K562 (cell line): Measurements from ENCODE around the gene NT5DC2. TPM values are rescaled to one million over a fixed set of nuclear protein-coding genes. Genes with fewer than 3 reads are reported as not detected.

ENCODE experiments used
- CHD2 ChIP-seq: IDR thresholded peaks from 2 replicates; pipeline ENCODE4 v1.6.1; 2011; ENCODE audit warnings: low read depth, low read length
- CTCFL ChIP-seq: IDR thresholded peaks from 2 replicates; pipeline ENCODE4 v1.6.1; 2011; ENCODE audit warnings: borderline replicate concordance, low read depth, mild to moderate bottlenecking, moderate library complexity, low read length; ENCODE audit not compliant: insufficient read depth, poor library complexity, severe bottlenecking
- ELK1 ChIP-seq: sonication (generic); formaldehyde crosslinking; IDR thresholded peaks from 2 replicates; pipeline ENCODE4 v1.8.1; 2022; ENCODE audit warnings: missing genetic modification reagents
- FIP1L1 ChIP-seq: fragments of 200-400 bp; formaldehyde crosslinking; IDR thresholded peaks from 2 replicates; pipeline ENCODE4 v1.6.1; 2018; ENCODE audit warnings: mild to moderate bottlenecking, low read depth, low read length; ENCODE audit not compliant: poor library complexity, severe bottlenecking
- HNRNPH1 ChIP-seq: fragments of 200-400 bp; formaldehyde crosslinking; optimal IDR thresholded peaks from 2 replicates; pipeline ENCODE3; 2017; ENCODE audit warnings: low read depth, mild to moderate bottlenecking, low read length, moderate library complexity
- HNRNPK ChIP-seq: fragments of 200-400 bp; formaldehyde crosslinking; IDR thresholded peaks from one replicate; pipeline ENCODE4 v1.6.1; 2018; ENCODE audit warnings: mild to moderate bottlenecking, low read depth, low read length; ENCODE audit not compliant: poor library complexity, severe bottlenecking
- HNRNPUL1 ChIP-seq: fragments of 200-400 bp; formaldehyde crosslinking; IDR thresholded peaks from 2 replicates; pipeline ENCODE4 v1.6.1; 2017; ENCODE audit warnings: low read length
- KLF10 ChIP-seq: fragments of 250-450 bp; sonication (Bioruptor Pico); IDR thresholded peaks from 2 replicates; pipeline ENCODE4 v1.6.1; 2021; ENCODE audit warnings: matching md5 sums
- POLR2B ChIP-seq: fragments of 450-650 bp; IDR thresholded peaks from 2 replicates; pipeline ENCODE4 v1.6.1; 2018; ENCODE audit warnings: low read depth; ENCODE audit not compliant: partially characterized antibody
- RFX5 ChIP-seq: IDR thresholded peaks from 2 replicates; pipeline ENCODE4 v1.6.1; 2011; ENCODE audit warnings: low read depth, mild to moderate bottlenecking, improper control_type of control experiment, low read length
- SREBF2 ChIP-seq: sonication (generic); formaldehyde crosslinking; IDR thresholded peaks from 2 replicates; pipeline ENCODE4 v1.4.0; 2020; ENCODE audit warnings: mild to moderate bottlenecking, missing genetic modification reagents
- TARDBP ChIP-seq: fragments of 450-650 bp; IDR thresholded peaks from 2 replicates; pipeline ENCODE4 v1.6.1; 2016
- TEAD1 ChIP-seq, 2 experiments: fragments of 450-650 bp in 1 of 2; sonication (generic) in 1 of 2; formaldehyde crosslinking; IDR thresholded peaks; 2 replicates each; pipeline versions ENCODE4 v1.4.0 to v1.8.0; 2020 to 2022; ENCODE audit warnings: mild to moderate bottlenecking in 2 of 2, missing genetic modification reagents in 1 of 2
- TFAM ChIP-seq: fragments of 250-450 bp; sonication (Bioruptor Pico); conservative IDR thresholded peaks from 2 replicates; pipeline ENCODE4 v1.5.0; 2021; ENCODE audit warnings: mild to moderate bottlenecking, moderate library complexity
- ZC3H8 ChIP-seq: fragments of 450-650 bp; IDR thresholded peaks from 2 replicates; pipeline ENCODE4 v1.6.1; 2017
- ZNF316 ChIP-seq: fragments of 450-650 bp; IDR thresholded peaks from 2 replicates; pipeline ENCODE4 v1.6.1; 2016
- ZNF699 ChIP-seq: fragments of 250-450 bp; sonication (Bioruptor Pico); IDR thresholded peaks from 2 replicates; pipeline ENCODE4 v1.8.0; 2021; ENCODE audit warnings: mild to moderate bottlenecking, moderate library complexity; ENCODE audit not compliant: insufficient replicate concordance
- polyA plus RNA-seq, 8 experiments: library from polyadenylated mRNA; depleted of rRNA in 4 of 8; stranded (reverse) in 5 of 8; unstranded in 3 of 8; fragments of >200 nt; fragmentation: Nextera tagmentation in 2 of 8; fragmentation: Illumina TruSeq in 1 of 8; extraction: Ambion mirVana in 2 of 8; extraction: Trizol in 1 of 8; gene quantifications; 2 replicates each; pipeline versions ENCODE4 v1.2.1 to v1.2.3, GENCODE V29; 2011 to 2014; ENCODE audit warnings: inconsistent platforms in 1 of 8, missing spikeins in 1 of 8
- total RNA-seq, 7 experiments: library from RNA; depleted of rRNA in 6 of 7; stranded (reverse); fragments of >200 nt in 6 of 7; fragmentation: Illumina TruSeq in 2 of 7; extraction: Trizol in 2 of 7; gene quantifications; 2 replicates each; pipeline versions ENCODE4 v1.2.1 to v1.2.3, GENCODE V29; 2011 to 2021; ENCODE audit warnings: low replicate concordance in 1 of 7
- TF ChIP-seq, protein P1 (sequence below): fragments of 250-450 bp; sonication (Bioruptor Pico); IDR thresholded peaks from 2 replicates; pipeline ENCODE4 v1.5.0; 2021; ENCODE audit warnings: mild to moderate bottlenecking, moderate library complexity
- TF ChIP-seq, protein P2 (sequence below): fragments of 250-450 bp; sonication (Bioruptor Pico); IDR thresholded peaks from 2 replicates; pipeline ENCODE4 v1.8.0; 2022; ENCODE audit warnings: inconsistent platforms

Gene NT5DC2
- total and polyA plus RNA-seq, 9 of the 15 experiments (the other 6 are each of a cell fraction or from before 2014, with no cell fraction given), result 25.6 to 168 (median 122) TPM

- no peak for TF ChIP-seq KLF10 (CRISPR knock-in tag)
- no peak for TF ChIP-seq FIP1L1
- peak; percentile 84 for TF ChIP-seq POLR2B
- no peak for TF ChIP-seq CTCFL
- TF ChIP-seq ELK1, result no peak
- no peak for TF ChIP-seq HNRNPK
- no peak for TF ChIP-seq RFX5
- no peak for TF ChIP-seq TARDBP
- TF ChIP-seq, protein P1, sequence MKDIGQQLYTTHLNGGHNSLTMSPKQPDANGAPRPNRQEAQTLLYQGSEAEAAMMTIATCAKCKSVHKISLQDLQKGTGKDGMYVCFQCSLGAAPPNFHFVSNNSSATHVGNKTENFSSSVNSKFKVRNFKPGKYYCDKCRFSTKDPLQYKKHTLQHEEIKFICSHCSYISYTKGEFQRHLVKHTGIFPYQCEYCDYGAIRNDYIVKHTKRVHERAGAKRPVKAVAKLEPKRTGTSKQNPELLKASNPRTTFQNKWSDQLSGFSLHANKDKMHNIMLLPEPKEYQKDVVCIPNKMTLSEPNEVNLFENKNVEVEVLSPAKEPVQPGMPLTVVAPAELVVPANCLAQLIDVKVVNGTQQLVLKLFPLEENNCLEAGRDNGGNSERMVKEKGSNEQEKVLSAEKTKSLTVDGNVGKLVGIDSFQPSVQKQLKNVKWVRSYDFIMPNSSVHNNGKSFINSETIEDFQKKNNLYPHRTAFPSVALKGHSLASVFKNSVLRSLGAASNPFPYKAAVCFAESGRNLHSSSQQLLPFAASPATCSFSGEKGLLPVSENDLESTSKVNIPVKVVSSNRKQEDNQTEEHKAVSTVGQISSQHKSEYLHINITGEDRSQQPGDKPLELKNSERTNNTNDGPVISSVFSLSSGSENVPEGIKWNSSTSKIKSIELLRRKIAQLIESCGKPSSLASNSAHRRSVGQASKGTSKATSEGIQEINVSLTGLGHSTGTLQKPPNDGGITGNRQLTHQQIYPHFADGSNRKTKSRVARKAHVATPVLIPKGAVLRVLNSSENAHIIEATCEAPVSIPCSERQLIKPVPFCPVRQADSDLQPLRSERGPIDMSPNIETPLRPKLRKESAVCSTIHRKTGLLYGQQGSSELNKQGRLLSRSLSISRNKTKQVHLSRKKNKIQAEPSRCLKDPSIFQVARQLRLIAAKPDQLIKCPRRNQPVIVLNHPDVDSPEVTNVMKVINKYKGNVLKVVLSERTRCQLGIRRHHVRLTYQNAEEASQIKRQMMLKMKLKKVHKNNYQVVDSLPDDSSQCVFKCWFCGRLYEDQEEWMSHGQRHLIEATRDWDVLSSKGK (CRISPR knock-in tag), result no peak
- TF ChIP-seq, protein P2, sequence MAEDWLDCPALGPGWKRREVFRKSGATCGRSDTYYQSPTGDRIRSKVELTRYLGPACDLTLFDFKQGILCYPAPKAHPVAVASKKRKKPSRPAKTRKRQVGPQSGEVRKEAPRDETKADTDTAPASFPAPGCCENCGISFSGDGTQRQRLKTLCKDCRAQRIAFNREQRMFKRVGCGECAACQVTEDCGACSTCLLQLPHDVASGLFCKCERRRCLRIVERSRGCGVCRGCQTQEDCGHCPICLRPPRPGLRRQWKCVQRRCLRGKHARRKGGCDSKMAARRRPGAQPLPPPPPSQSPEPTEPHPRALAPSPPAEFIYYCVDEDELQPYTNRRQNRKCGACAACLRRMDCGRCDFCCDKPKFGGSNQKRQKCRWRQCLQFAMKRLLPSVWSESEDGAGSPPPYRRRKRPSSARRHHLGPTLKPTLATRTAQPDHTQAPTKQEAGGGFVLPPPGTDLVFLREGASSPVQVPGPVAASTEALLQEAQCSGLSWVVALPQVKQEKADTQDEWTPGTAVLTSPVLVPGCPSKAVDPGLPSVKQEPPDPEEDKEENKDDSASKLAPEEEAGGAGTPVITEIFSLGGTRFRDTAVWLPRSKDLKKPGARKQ (CRISPR knock-in tag), result no peak
- TF ChIP-seq ZC3H8, result no peak
- TF ChIP-seq ZNF699 (CRISPR knock-in tag), result no peak
- TF ChIP-seq CHD2, result peak; percentile 84
- TF ChIP-seq HNRNPUL1, result no peak
- no peak for TF ChIP-seq HNRNPH1
- TF ChIP-seq SREBF2, result no peak
- no peak for TF ChIP-seq TFAM (CRISPR knock-in tag)
- no peak for TF ChIP-seq ZNF316
- TF ChIP-seq TEAD1 (CRISPR knock-in tag; IDR thresholded peaks at IDR 0.05), result 0 out of 4 replicates have a peak, but pooled peaks of 1 of the 2 experiments have one; percentile 32
Observed at GRCh38 chr3:52536369-52537164, 2.9 kb upstream of the NT5DC2 start, which contains the start of gene UQCC5 (continued).
